ENCODE results near the gene MATN3. TPM values are rescaled to one million over a fixed set of nuclear protein-coding genes. Genes with fewer than 3 reads are reported as not detected.
"Not testable (repeated sequence)": the region's sequence is repeated elsewhere in the genome, so short reads cannot be mapped to it uniquely, and the experiment has no call there.

MATN3 gene
- total RNA-seq, 4 donors from 2014 or later, result 0.27 to 2.3 (median 0.33) TPM; not detected in 1

DNA sequence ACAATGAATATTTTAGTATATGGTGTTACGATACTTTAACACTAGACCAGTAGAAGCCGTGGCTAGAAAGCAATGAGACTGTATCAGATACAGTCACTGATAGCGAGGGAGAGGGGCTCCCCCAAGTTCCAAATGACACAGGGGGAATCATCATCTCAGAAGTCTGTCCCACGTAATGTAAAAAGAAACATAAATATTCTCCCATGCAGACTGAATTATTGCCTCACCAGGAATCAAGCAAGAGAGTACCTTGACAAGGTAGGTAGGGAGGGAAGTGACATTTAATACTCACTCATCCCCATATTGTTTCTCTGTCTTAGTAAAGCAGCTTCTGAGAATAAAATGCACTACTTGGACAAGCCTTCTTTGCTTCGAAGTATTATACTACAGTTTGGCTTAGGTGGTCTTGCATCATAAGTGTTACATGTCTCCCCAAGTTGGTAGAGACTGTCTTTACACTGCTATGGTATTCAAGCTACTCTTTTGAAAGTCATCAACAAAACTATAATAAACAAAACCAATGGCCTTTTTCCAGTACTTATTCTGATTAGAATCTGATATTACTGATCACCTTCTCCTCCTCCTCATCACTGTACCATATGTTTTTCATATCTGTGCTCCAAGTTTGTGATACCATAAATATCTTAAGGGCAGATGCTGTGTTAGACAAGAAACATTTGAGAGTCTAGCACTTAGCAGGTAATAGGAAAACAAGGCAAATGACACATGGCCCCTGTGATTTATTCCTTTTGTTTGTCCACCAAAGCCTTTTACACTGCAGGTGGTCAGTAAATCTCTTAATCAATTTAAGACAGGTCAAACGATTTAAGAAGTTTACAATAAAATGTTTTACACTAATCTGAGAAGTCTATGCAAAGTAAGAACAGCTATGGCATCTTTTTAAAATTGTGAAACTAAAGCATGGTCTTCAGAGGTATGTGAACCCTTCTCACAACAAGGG lies 36.3 kb upstream of the MATN3 start:
- Histone ChIP-seq H3K27me3 (no peaks in the 10 kb centered on the region), H3K9me3 (no peaks in the 10 kb centered on the region), H3K27ac (peak overlapping the region in 2 of 3 donors; percentile 99), H3K36me3 (no peaks in the 10 kb centered on the region), H3K4me1 (peaks cover 26 to 39% of the 10 kb centered on the region in 2 donors), H3K4me3 (replicated peaks in 1 of 3) (peak overlapping the region in 1 of 3 donors; percentile 80)
- intact Hi-C loops (cut with DNase I), result no loop called here
- TF ChIP-seq POLR2A (IDR thresholded peaks at IDR 0.05) (no peak), CTCF (IDR thresholded peaks at IDR 0.05) (no peak)
- no peak for DNase-seq
- 54 to 61% methylated on average over 6 of the region's 6 CpGs for WGBS, 2 donors

DNA sequence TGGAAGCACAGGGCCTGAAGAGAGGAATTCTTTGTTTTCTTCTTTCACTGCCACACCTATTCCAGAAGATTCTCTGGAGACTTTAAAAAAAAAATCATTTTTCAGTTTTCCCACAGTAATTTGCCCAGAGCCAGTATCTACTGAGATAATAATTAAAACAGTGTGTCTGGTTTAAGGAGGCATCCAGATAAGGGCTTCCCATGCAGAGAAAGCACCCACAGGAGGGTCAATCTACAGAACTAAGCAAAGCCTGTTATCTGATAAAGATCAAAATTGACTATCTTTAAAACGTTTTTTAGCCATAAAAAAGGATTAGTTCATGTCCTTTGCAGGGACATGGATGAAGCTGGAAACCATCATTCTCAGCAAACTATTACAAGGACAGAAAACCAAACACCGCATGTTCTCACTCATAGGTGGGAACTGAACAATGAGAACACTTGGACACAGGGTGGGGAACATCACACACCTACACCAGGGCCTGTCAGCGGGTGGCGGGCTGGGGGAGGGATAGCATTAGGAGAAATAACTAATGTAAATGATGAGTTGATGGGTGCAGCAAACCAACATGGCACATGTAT lies 33.3 kb upstream of the MATN3 start:
- DNase-seq; intact Hi-C loops (cut with DNase I); H3K36me3 ChIP-seq; H3K27me3 ChIP-seq; H3K27ac ChIP-seq; H3K9me3 ChIP-seq; H3K4me3 ChIP-seq (replicated peaks in 1 of 3): not testable (repeated sequence)
- peaks cover 37 to 47% of the 10 kb centered on the region in 2 donors for H3K4me1 ChIP-seq
- WGBS, 2 donors, result 67 to 69% methylated on average over 4 of the region's 4 CpGs

- intact Hi-C loops (cut with DNase I), result no loop called here
- Histone ChIP-seq H3K27ac (no peak overlapping the region), H3K4me1 (peaks cover 34 to 45% of the 10 kb centered on the region in 2 donors), H3K36me3 (peaks cover 10 to 11% of the 10 kb centered on the region in 2 donors), H3K27me3 (no peaks in the 10 kb centered on the region), H3K9me3 (no peaks in the 10 kb centered on the region), H3K4me3 (replicated peaks in 1 of 3) (no peak overlapping the region)
- TF ChIP-seq POLR2A (IDR thresholded peaks at IDR 0.05) (no peak), CTCF (IDR thresholded peaks at IDR 0.05) (no peak)
- no peak for DNase-seq
- 91 to 94% methylated on average over 4 of the region's 4 CpGs for WGBS, 2 donors
These were observed 32.3 kb upstream of the MATN3 start for GRCh38 chr2:20044778-20045177.

DNA sequence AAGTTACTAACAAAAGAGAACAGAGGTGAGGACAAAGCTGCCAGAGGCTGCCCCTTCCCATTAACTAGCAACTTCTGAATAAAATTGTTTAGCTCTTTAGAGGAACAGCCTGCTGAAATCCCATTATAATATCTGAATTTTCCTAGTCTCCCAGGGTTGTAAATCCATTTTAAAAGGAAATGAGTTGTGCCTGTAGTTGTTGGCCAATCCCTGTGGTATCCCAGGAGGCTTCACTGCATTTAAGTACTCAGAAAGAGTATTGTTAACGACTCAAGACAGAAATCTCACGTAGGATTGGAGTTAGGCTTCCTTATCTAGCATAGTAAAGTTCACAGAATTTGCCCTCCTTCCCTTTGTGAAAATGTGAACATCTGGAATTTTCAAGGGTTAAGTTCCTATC lies 30.1 kb upstream of the MATN3 start:
- 29 to 47% methylated on average over 2 of the region's 2 CpGs for WGBS, 2 donors
- H3K9me3 ChIP-seq, result no peaks in the 10 kb centered on the region
- no peaks in the 10 kb centered on the region for H3K27me3 ChIP-seq
- no peak overlapping the region for H3K27ac ChIP-seq
- peaks cover 27 to 32% of the 10 kb centered on the region in 2 donors for H3K36me3 ChIP-seq
- DNase-seq, result no peak
- H3K4me1 ChIP-seq, result peaks cover 18 to 26% of the 10 kb centered on the region in 2 donors
- TF ChIP-seq POLR2A (IDR thresholded peaks at IDR 0.05) (no peak), CTCF (IDR thresholded peaks at IDR 0.05) (no peak)
- intact Hi-C loops (cut with DNase I), result no loop called here
- no peak overlapping the region for H3K4me3 ChIP-seq (replicated peaks in 1 of 3)

- Histone ChIP-seq H3K4me3 (replicated peaks in 1 of 3) (no peak overlapping the region), H3K9me3 (no peaks in the 10 kb centered on the region), H3K27ac (no peak overlapping the region), H3K4me1 (peaks cover 16 to 31% of the 10 kb centered on the region in 2 donors), H3K27me3 (no peaks in the 10 kb centered on the region), H3K36me3 (peaks cover 32 to 36% of the 10 kb centered on the region in 2 donors)
- TF ChIP-seq POLR2A (IDR thresholded peaks at IDR 0.05) (no peak), CTCF (IDR thresholded peaks at IDR 0.05) (no peak)
- WGBS, 2 donors, result 85 to 86% methylated on average over 8 of the region's 8 CpGs
- intact Hi-C loops (cut with DNase I), result no loop called here
- no peak for DNase-seq
These were observed 28.2 kb upstream of the MATN3 start for GRCh38 chr2:20040489-20041172.
